NT2/D1 (cell line): ENCODE measurements around the gene IPO8.

Experiments
- SUZ12 ChIP-seq: IDR thresholded peaks from 2 replicates; pipeline ENCODE4 v1.6.1; 2011; ENCODE audit not compliant: insufficient read length, insufficient read depth; ENCODE audit errors: extremely low read depth
- YY1 ChIP-seq: IDR thresholded peaks from 2 replicates; pipeline ENCODE4 v1.6.1; 2011; ENCODE audit not compliant: insufficient read length, insufficient read depth
- ZNF274 ChIP-seq: IDR thresholded peaks from 2 replicates; pipeline ENCODE4 v1.6.1; 2011; ENCODE audit warnings: mild to moderate bottlenecking, low read depth, low read length

DNA sequence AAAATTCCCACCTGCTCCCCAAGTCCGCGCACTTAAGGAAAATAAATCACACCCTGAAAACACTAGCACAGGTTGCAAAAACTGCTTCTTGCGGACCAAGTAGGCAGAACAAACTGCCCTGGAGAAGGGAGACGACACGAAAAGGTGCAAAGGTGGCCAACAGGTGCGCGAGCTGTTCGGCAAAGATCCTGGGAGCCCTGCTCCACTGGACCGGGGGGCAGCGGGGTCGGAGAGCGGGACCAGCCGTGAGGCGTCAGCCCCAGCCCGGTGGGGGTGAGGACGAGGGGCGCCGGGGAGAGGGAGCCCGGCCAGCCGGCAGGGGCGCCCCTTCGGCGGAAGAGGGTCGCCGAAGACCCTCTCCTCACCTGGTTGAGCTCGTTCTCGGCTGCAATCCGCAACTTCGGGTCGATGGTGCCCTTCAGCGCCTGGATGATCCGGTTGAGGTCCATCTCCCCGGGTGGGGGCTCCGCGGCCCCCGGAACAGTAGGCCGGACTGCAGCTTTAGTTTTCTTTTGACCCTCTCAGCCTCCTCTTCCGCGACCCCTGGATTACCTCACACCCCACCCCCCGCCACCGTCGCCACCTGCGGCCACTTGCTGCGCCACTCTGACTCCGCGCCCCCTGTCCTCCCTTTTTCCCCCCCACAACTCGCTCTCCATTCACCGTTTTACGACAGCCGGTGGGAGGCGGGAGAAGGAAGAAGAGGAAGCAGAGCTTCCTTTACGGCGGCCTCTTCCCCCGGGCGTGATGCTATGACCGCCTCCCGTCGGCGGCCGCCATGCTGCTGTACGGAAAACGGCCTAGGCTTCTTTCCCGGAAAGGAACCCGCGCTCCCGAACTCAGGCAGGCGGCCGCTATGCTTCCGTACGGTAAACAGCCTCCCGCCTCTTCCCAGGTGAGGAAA is at the start of gene IPO8:
- peak; percentile 99 for TF ChIP-seq YY1
- TF ChIP-seq SUZ12: no peak
- TF ChIP-seq ZNF274: no peak
